NCI-H1048 (cell line): Measurements from ENCODE around the gene SARDH.
"Not testable (repeated sequence)": the region's sequence is repeated elsewhere in the genome, so short reads cannot be mapped to it uniquely, and the experiment has no call there.

Experiments
- DNase-seq: peaks from one replicate; lab custom pipeline; 2025; lab: John Stamatoyannopoulos, UW

Gene SARDH

DNA sequence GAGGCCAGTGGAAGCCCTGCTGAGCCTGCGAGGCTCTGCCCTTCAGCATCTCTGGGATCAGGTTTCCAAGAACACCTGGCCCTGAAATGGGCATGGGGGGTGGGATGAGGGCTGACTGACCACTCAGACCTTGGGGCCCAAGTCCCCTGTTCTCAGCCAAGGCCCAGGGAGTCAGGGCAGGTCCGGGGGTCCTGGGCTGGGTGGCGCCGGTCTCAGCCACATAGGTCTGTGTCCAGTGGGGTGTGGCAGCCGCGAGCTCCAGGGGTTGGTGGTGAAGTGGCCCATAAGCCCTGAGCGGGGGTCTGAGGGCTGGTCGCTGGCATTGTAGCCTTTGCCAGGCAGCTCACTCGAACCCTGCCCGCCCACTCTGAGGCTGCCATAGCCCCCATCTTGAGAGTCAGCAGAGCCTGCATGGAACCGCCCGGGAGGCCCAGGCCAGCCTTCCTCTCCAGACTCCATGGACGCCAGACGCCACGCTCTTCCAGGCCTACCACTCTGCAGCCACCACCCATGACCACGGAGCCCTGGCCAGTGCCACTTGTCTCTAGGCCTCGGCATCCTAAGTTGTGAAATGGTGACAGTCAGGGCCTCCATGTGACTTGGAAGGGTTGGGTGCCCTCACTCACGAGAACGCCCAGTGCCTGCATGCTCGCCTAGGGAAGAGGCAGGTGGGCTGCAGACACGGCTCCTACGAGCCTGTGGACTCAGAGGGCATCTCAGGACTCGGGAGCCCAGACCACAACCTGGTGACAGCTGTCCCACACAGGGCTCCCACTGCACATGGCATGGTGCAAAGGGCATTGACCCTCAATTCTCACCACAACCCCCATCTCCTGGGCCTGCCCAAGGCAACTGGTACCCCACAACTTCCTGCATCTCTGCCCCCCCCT, 108.7 kb downstream of the SARDH start:
- no peak for DNase-seq

DNA sequence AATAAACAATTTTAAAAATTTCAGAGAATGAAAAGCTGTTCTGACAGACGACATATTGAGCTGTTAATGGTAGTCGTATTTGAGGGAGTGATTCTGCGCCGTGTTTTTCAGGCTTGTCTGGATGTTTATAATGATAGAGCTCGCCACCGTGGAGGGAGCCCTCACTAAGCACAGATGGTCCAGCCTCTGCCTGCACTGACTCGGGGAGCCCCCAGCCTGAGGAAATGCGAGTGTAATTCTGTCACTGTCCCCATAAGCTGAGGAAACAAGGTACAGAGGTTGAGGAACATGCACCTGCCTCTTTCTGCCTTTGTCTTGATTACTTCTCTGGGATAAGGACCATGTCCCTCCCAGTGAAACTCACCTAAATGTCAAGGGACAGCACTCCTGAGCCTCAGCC, 109.4 kb downstream of the SARDH start:
- no peak for DNase-seq

DNA sequence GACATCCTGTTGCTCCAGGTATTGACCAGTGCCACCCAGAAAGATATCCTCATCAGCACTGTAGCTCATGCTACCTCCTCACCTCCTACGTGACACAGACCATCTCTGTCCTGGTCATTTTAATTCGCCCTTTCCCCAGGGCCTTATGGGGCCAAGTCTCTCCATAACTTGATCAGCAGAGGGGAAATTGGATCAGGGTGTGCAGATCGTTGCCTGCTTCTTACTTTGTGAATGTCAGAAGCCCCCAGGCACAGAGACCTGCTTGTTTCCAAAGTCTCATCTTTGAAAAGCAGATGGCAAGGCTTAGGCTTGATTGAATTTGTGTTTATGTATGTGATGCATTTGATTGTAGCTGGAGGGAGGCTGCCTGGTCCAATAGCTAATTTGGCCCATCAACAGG, 110.8 kb downstream of the SARDH start:
- no peak for DNase-seq

DNA sequence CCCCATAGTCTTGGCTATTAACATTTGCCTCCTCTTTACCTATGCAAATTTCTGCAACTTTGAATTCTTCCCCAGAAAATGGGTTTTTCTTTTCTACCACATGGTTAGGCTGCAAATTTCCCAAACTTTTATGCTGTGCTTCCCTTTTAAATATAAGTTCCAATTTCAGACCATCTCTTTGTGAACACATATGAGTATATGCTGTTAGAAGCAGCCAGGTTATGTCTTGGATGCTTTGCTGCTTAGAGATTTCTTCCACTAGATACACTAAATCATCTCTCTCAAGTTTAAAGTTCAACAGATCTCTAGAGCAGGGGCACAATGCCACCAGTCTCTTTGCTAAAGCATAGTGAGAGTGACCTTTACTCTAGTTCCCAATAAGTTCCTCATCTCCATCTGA, 112.1 kb downstream of the SARDH start:
- DNase-seq, result not testable (repeated sequence)

DNA sequence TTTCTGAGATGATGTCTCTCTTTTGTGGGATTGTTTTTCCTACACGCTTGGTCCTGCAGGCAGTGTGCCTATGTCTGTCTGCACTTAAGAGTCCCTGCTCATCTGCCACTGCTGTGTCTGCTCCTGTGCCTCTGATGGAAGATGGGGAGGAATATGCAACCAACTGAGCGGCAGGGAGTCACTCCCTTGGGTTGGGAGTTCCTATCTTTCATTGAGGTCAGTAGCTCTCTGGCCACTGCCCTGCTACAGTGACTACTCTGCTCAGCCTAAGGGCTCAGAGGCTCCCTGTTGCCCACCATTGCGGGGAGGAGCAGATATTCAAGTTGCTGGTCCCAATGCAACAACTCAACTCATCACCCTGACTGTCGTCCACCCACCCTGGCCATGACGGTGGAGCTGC, 115.6 kb downstream of the SARDH start:
- no peak for DNase-seq

DNA sequence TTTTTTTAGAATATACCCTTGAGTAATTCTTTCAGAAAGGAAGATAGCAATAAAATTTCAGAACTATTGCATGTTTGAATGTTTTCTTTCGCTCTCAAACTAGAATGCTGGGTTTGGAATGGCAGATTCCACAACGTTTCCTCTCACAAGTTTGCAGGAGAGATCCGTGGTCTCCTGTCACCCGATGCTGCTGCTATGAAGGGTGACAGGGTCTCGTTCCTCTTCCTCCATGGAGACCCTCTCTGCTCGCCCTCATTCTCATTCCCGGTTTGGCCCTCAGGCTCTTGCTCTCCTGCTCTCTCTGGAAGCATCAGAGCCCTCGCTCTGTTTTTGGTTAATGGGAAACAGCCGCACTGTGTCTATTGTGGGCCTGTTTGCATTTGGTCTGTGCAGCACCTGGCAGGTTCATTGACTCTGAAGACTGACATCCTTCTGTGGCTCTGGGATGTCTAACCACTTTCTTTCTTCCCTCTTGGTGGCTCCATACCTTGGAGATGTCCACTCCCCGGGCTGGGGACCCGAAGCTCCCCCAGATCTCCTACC, 116.4 kb downstream of the SARDH start:
- DNase-seq, result no peak

DNA sequence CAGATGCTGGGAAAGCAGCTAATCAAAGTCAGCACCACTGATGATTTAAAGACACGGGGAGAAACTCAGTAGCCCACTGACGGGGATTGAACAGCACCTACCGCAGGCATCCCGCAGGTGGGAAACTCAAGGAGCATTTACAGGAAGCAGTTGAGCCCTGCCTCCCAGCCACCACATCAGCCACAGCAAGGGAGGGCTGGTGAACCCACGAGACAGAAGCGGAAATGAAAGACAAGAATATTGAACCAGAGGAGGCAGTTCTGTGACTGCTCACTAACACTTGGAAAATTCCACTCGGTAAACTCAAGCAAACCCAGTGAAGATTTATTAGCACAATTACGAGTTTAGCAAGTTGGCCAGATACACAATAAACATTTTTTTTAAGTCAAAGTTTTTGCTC, 118.4 kb downstream of the SARDH start:
- DNase-seq, result no peak

DNA sequence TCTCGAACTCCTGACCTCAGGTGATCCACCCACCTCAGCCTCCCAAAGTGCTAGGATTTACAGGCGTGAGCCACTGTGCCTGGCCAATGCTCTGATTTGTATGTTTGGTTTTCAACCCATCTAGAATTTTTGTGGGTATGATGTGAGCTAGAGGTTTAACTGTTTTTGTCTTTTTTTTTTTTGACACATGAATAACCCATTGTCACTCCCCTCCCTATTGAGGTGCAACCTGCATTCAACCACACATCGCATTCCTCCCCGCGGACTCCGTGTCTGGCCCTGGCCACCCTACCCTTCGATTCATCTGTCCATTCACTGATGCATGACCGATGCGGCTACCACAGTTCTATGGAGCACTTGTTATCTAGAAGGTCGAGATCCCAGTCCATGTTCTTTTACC, 119.4 kb downstream of the SARDH start:
- DNase-seq, result no peak

DNA sequence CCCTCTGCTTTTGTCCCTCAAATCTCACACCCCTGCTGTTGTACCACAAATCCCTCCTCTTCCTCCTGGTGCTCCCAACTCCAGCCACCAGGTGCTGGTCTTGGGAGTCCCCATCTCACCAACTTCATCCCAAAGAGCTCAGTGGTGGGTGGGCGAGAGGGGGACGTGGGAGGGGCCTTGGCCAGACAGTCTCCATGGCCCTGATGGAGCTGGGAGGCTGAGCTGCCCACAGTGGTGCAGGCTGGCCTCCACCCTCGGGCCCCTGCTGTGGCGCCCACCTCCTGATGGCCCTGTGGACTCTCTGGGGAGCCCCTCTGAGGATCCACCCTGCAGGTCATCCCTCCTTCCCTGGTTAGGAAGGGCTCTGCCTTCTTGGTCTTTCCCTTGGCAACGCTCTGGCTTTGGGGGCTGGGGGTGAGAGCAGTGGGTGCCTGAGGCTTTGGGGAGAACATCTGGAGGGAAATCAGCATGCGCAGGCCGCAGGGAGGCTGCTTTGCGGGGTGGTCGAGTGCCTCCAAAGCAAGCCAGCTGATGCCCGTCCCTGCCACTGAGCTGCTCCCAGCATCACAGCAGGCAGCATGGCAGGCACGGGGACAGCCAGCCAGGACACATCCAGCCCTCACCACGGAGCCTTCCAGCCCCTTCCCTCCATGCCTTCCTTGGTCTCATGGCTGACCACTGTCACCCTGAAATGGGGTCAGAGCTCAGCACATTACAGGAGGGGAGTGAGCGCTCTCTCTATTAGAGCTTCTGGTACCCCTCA, 121.3 kb downstream of the SARDH start:
- DNase-seq, result no peak

DNA sequence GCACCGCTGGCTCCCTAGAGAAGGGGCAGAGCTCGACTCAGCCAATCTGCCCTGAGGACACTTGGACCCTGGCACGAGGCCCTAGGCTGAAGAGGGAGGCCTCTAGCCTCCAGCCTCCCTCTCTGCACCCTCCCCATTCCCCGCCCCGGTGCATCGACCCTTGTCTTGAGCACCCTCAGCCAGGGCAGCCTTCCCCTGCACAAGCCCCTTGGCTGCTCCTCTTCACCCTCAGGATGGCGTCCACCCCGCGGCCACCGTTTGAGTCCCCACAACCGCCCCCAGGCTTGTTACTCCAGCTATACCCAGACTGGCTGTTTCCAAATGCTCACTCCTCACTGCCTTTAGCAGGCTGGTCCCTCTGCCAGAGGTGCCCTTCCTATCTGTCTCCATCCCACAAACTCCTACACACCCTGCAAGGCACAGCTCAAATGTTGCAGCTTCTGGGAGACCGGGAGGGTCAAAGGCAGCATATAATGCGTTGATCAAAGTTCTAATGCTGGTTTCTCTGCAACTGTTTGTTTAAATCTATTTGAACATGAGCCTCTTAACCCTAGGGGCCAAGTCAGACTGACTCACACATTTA, 122.5 kb downstream of the SARDH start:
- DNase-seq, result no peak

DNA sequence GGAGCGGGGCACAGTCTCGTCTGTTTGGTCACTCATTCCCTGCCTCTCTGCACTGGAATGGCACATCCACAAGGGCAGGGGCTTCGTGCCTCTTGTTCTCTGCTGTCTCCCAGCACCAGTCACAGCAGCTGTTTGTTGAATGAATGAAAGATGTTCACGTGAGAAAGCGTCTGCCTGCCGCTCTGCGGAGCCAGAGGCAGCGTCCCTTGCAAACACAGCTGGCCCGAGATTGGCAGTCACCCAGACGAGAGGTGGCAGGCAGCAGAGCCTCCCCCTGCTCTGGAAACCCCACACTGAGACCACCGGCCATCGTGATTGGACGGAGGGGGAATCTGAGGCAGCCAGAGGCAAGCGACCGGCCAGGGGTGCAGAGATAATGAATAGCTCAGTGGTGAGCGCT, 123.0 kb downstream of the SARDH start:
- no peak for DNase-seq

DNA sequence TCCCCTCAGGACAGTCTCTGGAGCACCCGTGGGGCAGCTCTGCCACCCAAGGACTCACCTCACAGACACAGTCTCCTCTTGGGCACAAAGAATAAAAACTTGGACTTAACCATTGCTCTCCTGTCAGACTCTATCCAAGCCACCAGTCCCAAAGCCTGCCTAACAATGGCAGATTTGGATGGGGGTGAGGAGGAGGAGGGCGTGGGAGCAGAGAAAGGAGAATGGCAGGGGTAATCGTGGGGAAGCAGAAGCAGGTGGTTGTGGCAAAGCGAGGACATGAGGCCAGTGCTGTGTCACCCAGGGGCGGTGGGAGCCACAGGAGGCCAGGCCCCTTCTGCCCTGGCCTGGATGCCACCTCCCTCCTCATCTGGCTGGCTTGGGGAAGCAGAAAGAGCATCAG, 123.5 kb downstream of the SARDH start:
- DNase-seq, result no peak

DNA sequence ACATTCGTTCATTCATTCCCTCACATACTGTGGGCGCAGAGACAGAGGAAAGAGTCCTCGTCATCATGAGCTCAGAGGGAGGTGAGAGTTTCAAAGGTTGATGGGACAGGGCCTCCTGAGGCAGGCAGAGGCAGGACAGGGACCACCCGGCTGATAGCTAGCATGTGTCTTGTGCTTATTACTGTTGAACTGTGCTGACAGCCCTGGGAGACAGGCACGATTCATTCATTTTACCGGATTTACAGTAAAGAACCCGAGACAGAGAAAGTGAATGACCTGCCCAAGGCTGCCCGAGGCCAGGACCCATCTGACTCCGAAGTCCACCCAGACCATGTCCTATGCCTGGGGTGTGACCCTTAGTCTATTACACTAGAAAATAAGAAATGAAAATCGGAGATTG, 124.1 kb downstream of the SARDH start:
- DNase-seq, result no peak
